Kidney (tissue), 14 donors: ENCODE measurements around the gene GOLT1B. TPM values are rescaled to one million over a fixed set of nuclear protein-coding genes. Genes with fewer than 3 reads are reported as not detected.
A peak's percentile ranks its signal among the peaks of the same experiment; 100 is the strongest.

Experiments used
- DNase-seq, 5 donors: peaks; one replicate each; pipeline ENCODE4 v3.0.0-alpha.2; 2013 to 2020
- FAIRE-seq: peaks from 2 replicates; lab custom pipeline; 2012; peaks lifted over from hg19 to GRCh38; lab: Jason Lieb, UNC
- H3K27ac ChIP-seq, 2 donors: one replicate each; pipeline ENCODE4 v1.7.0; 2013; ENCODE audit warnings: low read depth in 2 of 2, low read length in 2 of 2, inconsistent platforms in 1 of 2
- H3K27me3 ChIP-seq: one replicate; pipeline ENCODE4 v1.7.1; 2013; ENCODE audit warnings: low read length, inconsistent platforms; ENCODE audit not compliant: control insufficient read depth, insufficient read depth
- H3K36me3 ChIP-seq, 3 donors: one replicate each; pipeline versions ENCODE4 v1.7.0 to v1.7.1; 2013; ENCODE audit warnings: low read length in 3 of 3, control low read depth in 1 of 3, inconsistent platforms in 1 of 3; ENCODE audit not compliant: insufficient read depth in 3 of 3, control insufficient read depth in 2 of 3
- H3K4me1 ChIP-seq, 3 donors: one replicate each; pipeline versions ENCODE4 v1.7.0 to v1.7.1; 2013; ENCODE audit warnings: low read length in 3 of 3, inconsistent platforms in 1 of 3, low read depth in 1 of 3; ENCODE audit not compliant: control insufficient read depth in 2 of 3, insufficient read depth in 2 of 3
- H3K4me3 ChIP-seq, 3 donors: one replicate each; pipeline versions ENCODE4 v1.7.0 to v1.8.1; 2013; ENCODE audit warnings: low read length in 3 of 3, control low read depth in 1 of 3, inconsistent platforms in 1 of 3
- H3K9ac ChIP-seq, 3 donors: one replicate each; pipeline versions ENCODE4 v1.7.0 to v1.7.1; 2013; ENCODE audit warnings: low read length in 3 of 3, control low read depth in 1 of 3, inconsistent platforms in 1 of 3
- H3K9me3 ChIP-seq, 3 donors: one replicate each; pipeline versions ENCODE4 v1.7.0 to v1.7.1; 2013; ENCODE audit warnings: low read length in 3 of 3, control low read depth in 1 of 3, inconsistent platforms in 1 of 3; ENCODE audit not compliant: control insufficient read depth in 2 of 3, insufficient read depth in 1 of 3
- CTCF ChIP-seq: IDR thresholded peaks from 3 replicates; pipeline ENCODE4 v1.5.1; 2012; ENCODE audit warnings: mild to moderate bottlenecking, moderate library complexity, borderline replicate concordance; ENCODE audit not compliant: insufficient read depth; ENCODE audit errors: extremely low read depth
- intact Hi-C: fragments of 100-400 bp; cut with DNase I; formaldehyde crosslinking; loops from one replicate; pipeline ENCODE4 v1.11.1; 2022
- polyA plus RNA-seq: library from polyadenylated mRNA; stranded (reverse); fragments of 350-450 nt; fragmentation: Illumina TruSeq; extraction: RNeasy Lipid Tissue Mini Kit (QIAGEN cat#74804); gene quantifications from one replicate; pipeline ENCODE4 v1.2.3, GENCODE V29; 2014; ENCODE audit warnings: low read depth, low replicate concordance; ENCODE audit not compliant: insufficient read depth
- total RNA-seq: library from RNA; stranded (reverse); fragmentation: NEBNext Ultra II Directional; extraction: Animal tissue kit (Norgen Biotek cat#: 25700); gene quantifications from one replicate; pipeline ENCODE4 v1.2.1, GENCODE V29; 2021
- donor health status: control.
- donor health status: control.
- donor health status: control.
- donor health status: control.
- donor health status: control.
- donor health status: DM: yes; HTN: yes; CAD: no.
- donor health status: Normal renal cell carcinoma (clear cell type).

The GOLT1B gene
- total and polyA plus RNA-seq, 2 donors from 2014 or later = 15.7 to 28.9 TPM

- Histone ChIP-seq H3K27ac (peak overlapping the region; percentile 82 to 85), H3K36me3 (no peaks in the 10 kb centered on the region), H3K27me3 (no peaks in the 10 kb centered on the region), H3K4me3 (peak overlapping the region in 1 of 3 donors; percentile 75), H3K9ac (peak overlapping the region in 1 of 3 donors; percentile 9), H3K4me1 (peaks cover 0 to 9% (median 0%) of the 10 kb centered on the region in 3 donors), H3K9me3 (no peaks in the 10 kb centered on the region)
- DNase-seq (peak in 3 of 5 donors; percentile 57 to 80 (median 79)), FAIRE-seq (peak; percentile 87)
- intact Hi-C loops = no loop called here
- TF ChIP-seq CTCF = no peak
These were observed 27.4 kb downstream of the GOLT1B start for GRCh38 chr12:21528953-21529352.

- Histone ChIP-seq H3K27ac (peak overlapping the region; percentile 82 to 85), H3K9ac (peak overlapping the region in 1 of 3 donors; percentile 9), H3K36me3 (no peaks in the 10 kb centered on the region), H3K27me3 (no peaks in the 10 kb centered on the region), H3K4me1 (peaks cover 0 to 9% (median 0%) of the 10 kb centered on the region in 3 donors), H3K4me3 (peak overlapping the region in 1 of 3 donors; percentile 75), H3K9me3 (no peaks in the 10 kb centered on the region)
- FAIRE-seq = no peak
- TF ChIP-seq CTCF = no peak
- intact Hi-C loops = no loop called here
- no peak for DNase-seq
These were observed 27.9 kb downstream of the GOLT1B start for GRCh38 chr12:21529456-21529855.

- Histone ChIP-seq H3K4me3 (no peak overlapping the region), H3K4me1 (no peaks in the 10 kb centered on the region), H3K9ac (no peak overlapping the region), H3K36me3 (no peaks in the 10 kb centered on the region), H3K9me3 (no peaks in the 10 kb centered on the region), H3K27me3 (no peaks in the 10 kb centered on the region), H3K27ac (no peak overlapping the region)
- FAIRE-seq (no peak), DNase-seq (no peak)
- no peak for TF ChIP-seq CTCF
- intact Hi-C loops = no loop called here
These were observed 36.6 kb downstream of the GOLT1B start for GRCh38 chr12:21538061-21538653.
